NCI-H146 (cell line): ENCODE measurements around the gene KCNT1.

Experiments used
- DNase-seq: peaks from one replicate; lab custom pipeline; 2025; lab: John Stamatoyannopoulos, UW

KCNT1 gene

GRCh38 chr9:135699440-135699839 lies 2.5 kb upstream of the KCNT1 start, which contains the start of gene SOHLH1:
TSS of gene SOHLH1 (minus strand) at chr9:135699481. CDS start at chr9:135699467, 14 bp downstream.
- no peak for DNase-seq

- DNase-seq, result no peak
These were observed 1.5 kb upstream of the KCNT1 start for GRCh38 chr9:135700525-135700924.

DNA sequence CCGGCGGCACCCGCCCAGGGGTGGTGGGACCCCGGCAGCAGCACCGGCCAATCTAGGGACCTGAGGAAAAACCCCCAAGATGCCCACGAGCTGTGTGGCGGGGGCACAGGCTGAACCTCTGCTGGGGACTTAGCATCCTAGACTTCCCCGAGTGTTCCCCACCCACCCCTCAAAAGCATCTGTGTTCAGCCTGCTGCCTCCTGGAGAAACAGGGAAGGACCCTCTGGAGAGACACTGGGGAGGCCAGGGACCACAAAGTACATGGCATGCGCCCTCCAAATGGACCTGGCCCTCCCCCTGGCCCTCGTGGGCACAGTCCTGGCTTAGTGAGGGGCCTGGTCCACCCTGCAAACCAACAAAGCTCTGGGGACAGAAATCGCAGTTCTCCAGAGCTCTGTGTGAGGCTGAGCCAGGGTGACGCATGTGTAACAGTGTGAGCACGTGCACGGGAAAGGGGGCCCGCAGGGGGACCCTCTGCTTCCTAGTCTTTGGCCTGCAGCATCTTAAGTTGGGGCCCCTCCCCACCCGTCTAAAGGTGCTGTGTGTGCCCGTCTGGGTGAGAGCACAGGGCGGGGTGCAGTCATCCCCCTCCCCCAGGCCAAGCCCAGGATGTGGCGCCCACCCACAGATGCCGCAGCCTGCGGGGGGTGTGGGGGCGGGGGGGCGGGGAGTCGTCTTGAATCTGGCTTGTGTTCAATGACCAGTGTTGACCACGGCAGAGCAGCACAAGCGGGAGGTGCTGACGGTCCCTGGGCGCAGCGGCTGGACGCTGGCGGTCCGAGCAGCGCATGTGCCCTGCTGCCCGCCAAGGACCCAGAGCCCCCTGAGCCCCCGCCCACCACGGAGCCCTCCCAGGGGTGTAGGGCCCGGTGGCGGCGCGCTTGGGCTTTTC lies 672 bp upstream of the KCNT1 start:
- DNase-seq, result no peak

GRCh38 chr9:135703726-135704125 lies 1.7 kb downstream of the KCNT1 start:
- no peak for DNase-seq

- DNase-seq, result no peak
These were observed 2.5 kb downstream of the KCNT1 start for GRCh38 chr9:135704483-135704882.

DNA sequence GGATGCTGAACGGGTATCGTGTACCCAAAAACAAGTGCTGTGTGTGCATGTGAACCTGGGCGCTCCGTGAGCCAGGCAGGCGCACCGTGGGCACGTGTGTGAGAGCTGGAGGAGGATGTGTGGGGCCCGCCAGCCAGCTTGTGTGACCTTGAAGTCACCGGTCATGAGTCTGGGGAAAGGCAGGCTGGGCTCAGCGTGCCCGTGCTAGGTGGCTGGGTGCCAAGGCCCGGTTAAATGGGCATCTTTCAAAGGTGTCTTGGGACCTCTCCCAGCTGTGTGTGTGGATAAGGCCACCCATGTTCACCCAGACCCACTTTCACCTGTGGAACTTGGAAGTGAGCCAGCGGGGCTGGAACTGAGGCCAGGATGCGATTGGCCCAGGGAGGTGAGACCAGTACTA lies 3.4 kb downstream of the KCNT1 start:
- no peak for DNase-seq

DNA sequence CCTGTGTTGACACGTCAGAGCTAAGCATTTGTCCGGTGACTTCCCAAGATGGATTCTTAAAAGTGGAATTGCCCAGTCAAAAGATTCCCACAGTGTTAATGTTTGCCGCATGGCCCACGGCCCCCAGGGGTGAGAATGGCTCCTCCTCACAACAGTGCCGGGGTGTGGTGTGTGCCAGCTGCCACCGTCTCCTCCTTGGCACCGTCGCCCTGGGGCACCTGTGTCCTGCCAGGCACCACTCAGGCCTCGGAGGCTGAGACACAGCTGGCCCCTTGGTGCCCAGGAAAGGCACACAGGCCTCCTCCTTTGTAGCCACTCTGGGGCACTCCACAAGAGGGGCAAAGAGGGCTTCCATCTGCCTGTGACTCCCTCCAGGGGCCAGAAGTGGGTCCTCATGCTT lies 4.3 kb downstream of the KCNT1 start:
- DNase-seq, result no peak

GRCh38 chr9:135707252-135708138 lies 5.5 kb downstream of the KCNT1 start:
- DNase-seq, result no peak

GRCh38 chr9:135708164-135708563 lies 6.2 kb downstream of the KCNT1 start:
- no peak for DNase-seq

GRCh38 chr9:135711391-135711790 lies 9.4 kb downstream of the KCNT1 start:
- DNase-seq, result peak; percentile 21

DNA sequence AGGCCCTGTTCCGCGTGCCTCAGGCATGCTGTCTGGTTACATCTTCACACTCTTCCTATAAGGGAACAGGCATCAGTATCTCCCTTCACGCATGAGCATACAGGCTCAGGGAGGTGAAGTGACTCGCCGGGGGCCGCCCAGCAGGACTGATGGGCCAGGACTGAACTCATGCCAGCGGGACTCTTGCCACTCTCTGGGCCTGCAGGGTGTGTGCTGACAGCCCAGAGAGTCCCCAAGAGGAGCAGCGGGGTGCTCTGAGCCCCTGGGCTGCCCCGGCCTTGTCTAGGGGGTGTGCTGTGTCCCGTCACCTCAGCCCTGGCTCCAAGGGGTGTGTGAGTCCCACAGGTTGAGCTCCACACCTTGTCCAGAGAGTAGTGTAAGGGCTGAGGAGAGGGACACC lies 9.9 kb downstream of the KCNT1 start:
- no peak for DNase-seq

DNA sequence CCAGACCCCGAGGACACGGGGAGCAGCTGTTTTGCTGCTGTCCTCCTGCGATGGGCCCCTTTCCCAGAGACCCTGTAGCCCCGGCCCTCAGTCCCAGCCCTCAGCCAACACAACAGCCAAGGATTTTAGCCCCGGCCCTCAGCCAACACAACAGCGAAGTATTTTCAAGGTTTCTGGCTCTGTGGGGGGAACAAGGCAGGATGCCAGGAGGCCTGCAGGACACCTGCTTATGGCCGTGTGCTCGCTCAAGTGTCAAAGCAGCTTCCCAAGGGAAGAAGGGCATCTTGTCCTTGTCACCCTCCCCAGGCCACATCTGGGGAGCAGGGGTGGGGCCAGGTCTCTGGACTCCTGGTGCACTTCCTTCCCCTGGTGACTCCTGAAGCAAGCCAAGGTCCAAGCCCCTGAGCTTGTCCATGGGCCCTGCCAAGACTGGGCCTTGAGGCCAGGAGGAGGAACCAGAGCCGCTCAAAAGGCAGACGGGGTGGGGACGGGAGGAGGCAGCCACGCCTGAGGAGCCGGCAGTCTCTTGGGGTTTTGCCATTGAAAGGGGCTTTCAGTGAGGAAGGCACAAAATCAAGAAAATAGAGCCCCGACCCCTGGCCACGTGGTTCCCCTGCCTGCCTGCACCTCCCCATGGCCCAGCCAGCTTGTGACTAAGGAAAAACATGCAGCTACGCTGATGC lies 10.8 kb downstream of the KCNT1 start:
- no peak for DNase-seq

GRCh38 chr9:135714242-135715055 lies 12.5 kb downstream of the KCNT1 start:
- no peak for DNase-seq

- DNase-seq, result no peak
These were observed 13.1 kb downstream of the KCNT1 start for GRCh38 chr9:135715056-135715595.

DNA sequence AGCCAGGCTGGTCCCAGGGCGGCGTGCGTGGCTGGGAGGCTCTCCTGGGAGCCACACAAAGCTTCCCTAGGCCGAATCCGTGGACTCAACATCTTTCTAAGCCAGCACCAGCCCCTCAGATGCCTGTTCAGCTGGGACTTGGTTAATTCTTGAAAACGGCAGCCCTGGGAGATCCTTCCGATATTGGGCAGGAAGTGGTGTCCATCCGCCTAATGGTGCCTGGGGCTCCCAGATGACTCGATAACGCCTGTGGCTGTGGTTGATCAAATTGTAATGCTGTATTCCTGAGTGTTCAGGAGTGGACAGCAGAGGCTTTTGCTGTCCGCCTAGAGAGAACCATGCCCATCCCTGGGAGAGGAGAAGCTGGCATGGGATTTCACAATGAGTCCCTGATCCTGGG lies 14.1 kb downstream of the KCNT1 start:
- DNase-seq, result no peak

DNA sequence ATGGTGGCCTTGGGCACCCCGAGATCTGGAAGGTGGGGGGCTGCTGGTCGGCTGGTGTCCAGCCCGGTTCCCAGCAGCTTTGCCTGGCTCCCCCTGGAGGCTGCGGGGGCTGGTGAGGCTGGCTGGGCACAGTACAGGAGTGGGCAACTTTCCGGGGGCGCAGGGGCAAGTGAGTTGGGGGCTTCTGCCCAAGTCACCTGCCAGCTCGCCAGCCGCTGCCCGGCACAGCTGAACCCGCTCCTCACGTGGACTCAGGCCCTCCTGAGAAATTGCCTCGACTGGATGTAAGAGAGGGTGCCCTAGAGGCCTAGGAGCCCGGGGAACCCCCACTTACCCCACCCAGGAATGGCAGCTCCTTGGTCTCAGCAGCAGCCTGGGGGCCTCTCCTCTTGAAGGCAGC lies 15.4 kb downstream of the KCNT1 start:
- DNase-seq, result no peak

GRCh38 chr9:135718616-135719015 lies 16.6 kb downstream of the KCNT1 start:
- no peak for DNase-seq

GRCh38 chr9:135719472-135719871 lies 17.5 kb downstream of the KCNT1 start:
- DNase-seq, result no peak

DNA sequence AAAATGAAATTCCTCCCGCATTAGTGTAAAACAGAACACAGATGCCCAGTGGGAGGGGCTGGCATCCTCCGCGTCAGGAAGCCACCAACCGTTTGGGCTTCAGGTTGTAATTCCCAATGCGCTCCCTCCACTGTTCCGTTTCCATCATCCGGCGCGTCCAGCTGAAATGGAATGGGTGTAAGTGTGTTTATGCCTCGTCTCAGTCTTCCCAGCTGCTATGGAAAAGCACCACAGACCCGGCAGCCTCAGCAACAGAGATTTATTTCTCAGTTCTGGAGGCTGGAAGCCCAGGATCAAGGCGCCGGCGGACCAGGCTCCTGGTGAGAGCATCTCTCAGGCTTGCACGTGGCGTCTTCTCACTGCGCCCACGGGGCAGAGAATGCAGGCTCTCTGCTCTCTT lies 20.4 kb downstream of the KCNT1 start:
- no peak for DNase-seq

- no peak for DNase-seq
These were observed 22.3 kb downstream of the KCNT1 start for GRCh38 chr9:135724186-135724787.
